Fibroblast of pulmonary artery (primary cell): ENCODE results near the gene TAS2R16.

Experiments
- DNase-seq: peaks from one replicate; pipeline ENCODE4 v3.0.0-alpha.2; 2010; ENCODE audit warnings: low read depth
- H3K4me3 ChIP-seq: replicated peaks from 2 replicates; pipeline ENCODE4 v1.5.1; 2011; ENCODE audit warnings: low read depth, mild to moderate bottlenecking, control low read depth, low read length, moderate library complexity
- CTCF ChIP-seq: IDR thresholded peaks from 2 replicates; pipeline ENCODE4 v1.5.1; 2011; ENCODE audit warnings: mild to moderate bottlenecking, control low read depth, low read length, inconsistent platforms; ENCODE audit errors: missing control alignments

The TAS2R16 gene

GRCh38 chr7:123026251-123026650, 30.8 kb upstream of the TAS2R16 start:
- TF ChIP-seq CTCF: no peak
- DNase-seq: no peak
- H3K4me3 ChIP-seq: no peak overlapping the region

GRCh38 chr7:123024989-123025758, 29.7 kb upstream of the TAS2R16 start:
- no peak overlapping the region for H3K4me3 ChIP-seq
- DNase-seq: peak; percentile 78
- no peak for TF ChIP-seq CTCF

- DNase-seq: no peak
- H3K4me3 ChIP-seq: no peak overlapping the region
- TF ChIP-seq CTCF: no peak
Measured at GRCh38 chr7:123023126-123023525, 27.6 kb upstream of the TAS2R16 start.

- TF ChIP-seq CTCF: no peak
- DNase-seq: peak; percentile 47
- H3K4me3 ChIP-seq: no peak overlapping the region
Measured at GRCh38 chr7:123022576-123022975, 27.1 kb upstream of the TAS2R16 start.

- TF ChIP-seq CTCF: no peak
- no peak for DNase-seq
- no peak overlapping the region for H3K4me3 ChIP-seq
Measured at GRCh38 chr7:123012435-123012834, 16.9 kb upstream of the TAS2R16 start.

GRCh38 chr7:123011766-123012369, 16.4 kb upstream of the TAS2R16 start:
- TF ChIP-seq CTCF: no peak
- no peak for DNase-seq
- H3K4me3 ChIP-seq: no peak overlapping the region

- H3K4me3 ChIP-seq: no peak overlapping the region
- DNase-seq: peak; percentile 21
- TF ChIP-seq CTCF: no peak
Measured at GRCh38 chr7:123004931-123005330, 9.4 kb upstream of the TAS2R16 start.
